Central memory CD4-positive, alpha-beta T cell (primary cell): ENCODE data around the gene SNED1.

Experiments used
- DNase-seq: peaks from one replicate; pipeline ENCODE4 v3.0.0; 2022
- total RNA-seq, 3 experiments: gene quantifications; one replicate each; lab custom pipeline; 2026; lab: John Stamatoyannopoulos, UW

The SNED1 gene
- 0.60 to 29.2 (median 20.5) reads per million in 3 experiments for total RNA-seq

DNA sequence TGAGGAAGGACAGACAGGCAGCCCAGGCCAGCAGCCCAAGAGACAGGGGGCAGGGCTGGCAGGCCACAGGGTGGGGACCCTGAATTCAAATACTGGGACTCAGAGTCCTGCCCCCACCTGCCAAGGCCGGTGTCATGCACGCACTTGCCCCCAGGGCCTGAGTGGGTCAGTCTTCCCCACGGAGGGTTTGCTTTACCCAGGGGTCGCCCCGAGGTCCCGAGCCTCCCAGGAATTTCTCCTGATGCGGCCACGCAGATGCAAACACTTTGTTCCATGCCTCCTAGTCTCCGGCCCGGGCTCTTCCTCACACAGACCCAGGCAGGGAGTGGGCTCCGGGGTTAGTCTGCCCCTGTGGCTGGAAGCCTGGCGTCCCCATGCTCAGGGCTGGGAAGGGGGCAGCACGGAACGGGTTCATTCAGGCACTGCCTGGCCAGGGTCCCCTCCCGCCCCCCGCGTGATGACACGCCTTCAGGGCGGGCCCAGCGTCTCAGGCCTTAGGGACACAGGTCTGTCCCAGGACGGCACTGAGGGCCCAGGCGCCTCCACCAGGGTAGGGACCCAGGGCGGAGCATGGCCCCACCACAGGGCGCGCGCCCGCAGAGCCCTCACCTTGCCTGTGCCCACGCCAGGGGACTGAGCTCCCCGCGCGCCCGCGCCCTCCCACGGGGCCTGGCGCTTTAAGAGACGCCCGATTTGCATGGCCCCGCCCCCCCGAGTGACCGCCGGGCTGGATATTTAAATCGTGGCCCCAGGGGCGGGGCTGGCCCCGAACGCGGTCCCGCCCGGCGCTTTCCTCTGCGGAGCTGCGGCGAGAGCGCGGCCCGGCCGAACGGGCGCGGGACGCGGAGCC, at the start of gene SNED1:
Gene SNED1, plus strand, starts transcription at position 763 of the 850 bp plus-strand sequence. CDS start 220 bp downstream, outside the sequence.
- no peak for DNase-seq

DNA sequence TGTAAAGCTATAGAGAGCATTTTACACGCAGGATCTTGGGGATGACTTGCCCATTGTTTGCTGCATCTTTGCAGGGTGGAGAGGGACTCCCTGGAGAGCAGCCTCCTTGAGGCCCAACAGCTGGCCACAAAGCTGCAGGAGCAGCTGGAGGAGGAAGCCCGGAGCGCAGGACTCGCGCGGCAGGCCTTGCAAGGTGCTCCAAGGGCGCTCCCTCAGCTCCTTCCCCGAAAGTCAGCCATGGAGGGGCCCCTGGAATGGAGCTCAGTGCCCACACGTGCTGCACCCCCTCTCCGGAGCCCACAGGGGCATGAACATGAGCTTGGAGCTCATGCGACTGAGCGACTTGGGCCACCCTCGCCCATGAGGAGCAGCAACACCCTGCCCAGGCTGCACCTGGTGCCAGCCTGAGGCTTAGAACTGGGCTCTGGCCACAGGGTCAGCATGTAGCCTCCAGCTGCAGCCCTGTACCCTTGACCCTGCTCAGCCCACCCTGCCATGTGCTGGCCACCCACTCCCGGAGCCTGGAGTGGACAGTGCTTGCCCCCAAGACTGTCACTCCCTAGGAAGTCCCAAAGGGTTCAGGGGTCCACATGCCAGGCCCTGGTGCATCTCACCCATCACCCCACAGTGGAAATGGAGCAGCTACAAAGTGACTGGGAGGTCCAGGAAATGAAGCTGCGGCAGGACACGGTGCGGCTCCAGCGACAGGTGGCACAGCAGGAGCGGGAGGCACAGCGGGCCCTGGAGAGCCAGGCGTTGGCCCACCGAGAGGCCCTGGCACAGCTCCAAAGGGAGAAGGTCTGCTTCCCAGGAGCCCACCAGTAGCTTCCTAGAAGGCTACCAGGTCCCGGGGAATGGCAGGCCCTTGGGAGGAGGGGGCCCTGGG, 49.3 kb upstream of the SNED1 start:
- no peak for DNase-seq

GRCh38 chr2:240949791-240950705, 48.4 kb upstream of the SNED1 start:
- no peak for DNase-seq

DNA sequence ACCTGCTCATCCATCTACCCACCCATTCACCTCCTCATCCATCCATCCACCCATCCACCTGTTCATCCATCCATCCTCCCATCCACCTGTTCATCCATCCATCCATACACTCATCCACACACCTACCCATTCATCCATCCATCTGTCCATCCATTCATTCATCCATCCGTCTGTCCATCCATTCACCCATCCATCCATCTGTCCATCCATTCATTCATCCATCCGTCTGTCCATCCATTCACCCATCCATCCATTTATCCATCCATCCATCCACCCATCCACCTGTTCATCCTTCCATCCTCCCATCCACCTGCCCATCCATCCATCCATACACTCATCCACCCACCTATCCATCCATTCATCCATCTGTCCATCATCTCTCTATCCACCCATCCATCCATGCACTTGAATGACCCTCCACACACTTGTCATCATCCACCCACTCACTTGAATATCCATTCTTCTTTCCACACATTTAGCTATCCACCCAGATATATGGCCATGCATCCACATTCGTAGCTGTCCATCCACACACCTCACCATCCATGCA, 47.3 kb upstream of the SNED1 start:
- DNase-seq = no peak

DNA sequence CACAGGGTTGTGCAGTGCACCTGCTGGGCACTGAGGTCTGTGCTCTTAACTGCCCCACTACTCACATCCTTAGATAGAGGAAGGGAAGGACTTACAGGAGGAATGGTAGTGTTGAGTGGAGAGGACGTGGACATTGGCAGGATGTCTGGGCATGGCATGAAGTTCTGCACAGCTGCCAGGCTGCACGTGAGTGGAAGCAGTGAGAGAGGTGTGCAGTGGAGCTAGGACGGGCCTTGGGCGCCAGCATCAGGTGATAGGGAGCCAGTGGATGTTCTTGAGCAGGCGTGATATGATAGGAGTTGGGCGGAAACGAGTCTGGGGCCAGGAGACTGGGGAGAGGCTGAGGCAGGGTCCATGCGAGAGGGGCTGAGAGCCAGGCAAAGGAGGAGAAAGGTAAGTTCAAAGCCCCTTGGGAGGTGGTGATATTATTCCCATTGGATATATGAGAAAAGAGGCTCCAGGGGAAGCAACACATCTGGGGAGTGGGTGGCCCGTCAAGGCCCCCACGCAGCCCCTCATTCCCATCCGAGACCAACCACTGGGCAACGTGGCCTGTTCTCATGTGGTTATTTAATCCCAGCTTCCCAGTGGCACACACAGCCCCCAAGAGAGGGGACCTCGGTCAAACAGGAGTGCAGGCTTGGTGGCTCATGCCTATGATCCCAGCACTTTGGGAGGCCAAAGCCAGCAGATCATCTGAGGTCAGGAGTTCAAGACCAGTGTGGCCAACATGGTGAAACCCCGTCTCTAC, 45.7 kb upstream of the SNED1 start:
- no peak for DNase-seq

DNA sequence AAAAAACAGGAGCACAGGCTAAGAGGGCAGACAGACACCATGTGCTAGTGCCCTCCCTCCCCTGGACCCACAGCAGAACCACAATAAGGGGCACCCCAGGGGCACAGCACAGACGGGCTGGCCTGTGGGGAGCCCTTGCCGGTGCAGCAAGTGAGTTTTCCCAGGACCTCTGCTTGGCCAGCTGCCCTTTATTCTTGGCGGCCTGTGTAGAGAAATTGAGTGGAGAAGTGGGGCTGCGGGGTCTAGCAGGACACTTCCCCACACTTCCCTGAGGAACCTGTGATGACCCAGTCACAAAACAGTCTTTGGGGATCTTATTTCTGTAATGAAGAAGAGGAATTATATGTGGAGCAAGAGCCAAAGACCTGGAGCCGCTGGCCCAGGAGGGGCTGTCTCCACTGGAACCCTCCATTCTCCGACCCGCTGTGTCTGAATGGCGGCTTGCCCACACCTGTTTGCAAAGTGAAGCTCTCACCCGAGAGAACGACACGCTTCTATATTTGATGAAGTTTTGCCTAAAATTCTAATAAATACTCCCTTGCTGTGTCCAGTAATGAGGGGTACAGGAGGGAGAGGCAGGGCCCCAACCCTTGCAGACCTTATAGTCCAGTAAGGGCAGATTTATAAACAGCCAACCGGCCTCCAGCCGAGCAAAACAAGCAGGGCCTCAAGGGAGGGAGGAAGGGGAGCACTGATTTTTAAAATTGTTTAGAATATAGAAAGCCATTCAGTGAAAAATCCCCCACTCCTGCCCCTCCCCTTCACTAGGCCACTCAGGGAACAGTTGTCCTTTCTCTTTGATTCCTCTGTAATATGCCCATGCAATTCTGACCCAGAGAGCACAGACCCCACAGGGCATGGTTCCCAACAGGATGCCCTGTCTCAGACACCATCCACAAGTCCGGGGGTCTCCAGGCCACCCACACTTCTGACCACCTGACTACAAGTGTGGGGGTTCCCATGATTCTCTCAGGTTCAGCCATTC, 44.7 kb upstream of the SNED1 start:
- no peak for DNase-seq

DNA sequence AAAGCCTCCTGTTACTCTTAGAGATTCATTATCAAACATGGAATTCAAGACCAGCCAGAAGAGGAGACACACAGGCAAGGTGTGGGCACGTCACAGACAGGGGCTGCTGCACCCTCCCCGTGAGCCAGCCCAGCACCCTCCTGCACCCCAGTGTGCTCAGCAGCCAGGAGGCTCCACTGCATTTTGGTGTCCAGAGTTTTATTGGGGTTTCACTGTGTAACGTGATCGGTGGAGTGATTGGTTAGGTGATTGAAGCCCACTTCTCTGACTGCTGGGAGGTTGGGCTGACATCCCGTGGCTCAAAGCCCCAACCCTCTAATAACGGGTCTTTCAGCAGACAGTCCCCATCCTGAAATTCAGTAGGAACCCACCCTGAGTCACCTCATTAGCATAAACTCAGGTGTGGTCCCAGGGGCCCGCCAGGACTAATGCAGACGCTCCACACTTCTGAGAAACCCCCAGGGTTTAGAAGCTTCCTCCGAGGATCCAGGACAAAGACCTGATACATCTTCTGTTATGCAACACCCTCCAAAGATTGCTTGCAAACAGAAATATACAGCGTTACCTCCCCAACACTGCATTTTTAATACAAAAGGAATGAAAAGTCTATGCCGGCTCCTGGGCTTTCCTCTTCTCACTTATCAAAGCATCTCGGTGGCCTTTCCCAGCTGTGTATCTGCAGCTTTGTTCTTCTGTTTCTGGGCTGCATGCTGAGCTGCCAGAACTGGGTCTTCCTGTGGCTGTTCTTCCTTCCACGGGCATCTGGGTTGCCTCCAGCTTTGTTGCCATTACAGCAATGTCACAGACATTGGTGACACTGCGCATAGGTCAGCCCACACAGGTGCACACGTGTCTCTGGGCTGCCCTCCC, 43.7 kb upstream of the SNED1 start:
- DNase-seq = no peak

DNA sequence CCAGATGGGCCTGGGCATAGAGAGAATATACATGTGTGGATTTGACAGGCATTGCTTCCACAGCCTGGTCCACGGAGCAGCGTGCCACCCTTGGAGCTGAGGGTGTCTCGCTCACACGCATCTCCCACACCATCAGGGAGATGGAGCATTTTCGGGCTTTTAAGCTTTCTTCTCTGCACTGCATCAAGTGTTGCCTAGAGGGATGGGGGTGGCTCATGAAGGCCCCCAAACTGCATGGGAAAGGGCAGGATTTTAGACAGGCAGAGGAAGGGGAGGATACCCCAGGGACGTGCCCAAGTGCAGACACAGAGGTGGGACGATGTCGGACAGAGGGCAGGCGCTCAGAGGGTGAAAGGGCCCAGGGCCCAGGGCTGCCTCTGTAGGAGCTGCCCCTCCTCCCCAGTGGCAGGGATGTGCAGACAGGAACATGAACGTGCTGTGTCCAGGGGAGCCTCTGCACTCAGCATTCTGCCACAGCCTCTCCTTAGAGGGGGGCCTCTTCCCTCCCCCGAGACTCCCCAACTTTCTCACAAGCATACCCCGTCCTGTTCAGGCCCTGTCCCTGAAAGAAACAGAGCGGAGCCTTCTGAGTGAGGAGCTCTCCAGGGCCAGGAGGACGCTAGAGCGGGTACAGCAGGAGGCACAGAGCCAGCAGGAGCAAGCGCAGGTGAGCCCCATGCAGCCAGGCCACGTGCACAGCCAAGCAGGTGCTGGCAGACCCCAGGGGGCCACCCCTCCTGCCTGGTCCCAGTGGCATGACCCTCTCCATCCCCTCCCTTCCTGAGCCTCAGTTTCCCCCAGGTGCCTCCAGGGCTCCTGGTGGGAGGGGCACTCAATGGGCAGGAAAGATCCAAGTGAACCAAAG, 42.9 kb upstream of the SNED1 start:
- DNase-seq = no peak

GRCh38 chr2:240956171-240956934, 42.1 kb upstream of the SNED1 start:
- no peak for DNase-seq

- no peak for DNase-seq
Measured at GRCh38 chr2:240956935-240957655, 41.3 kb upstream of the SNED1 start.

- DNase-seq = no peak
Measured at GRCh38 chr2:240957656-240958365, 40.6 kb upstream of the SNED1 start.

GRCh38 chr2:240958366-240959213, 39.8 kb upstream of the SNED1 start:
- no peak for DNase-seq

DNA sequence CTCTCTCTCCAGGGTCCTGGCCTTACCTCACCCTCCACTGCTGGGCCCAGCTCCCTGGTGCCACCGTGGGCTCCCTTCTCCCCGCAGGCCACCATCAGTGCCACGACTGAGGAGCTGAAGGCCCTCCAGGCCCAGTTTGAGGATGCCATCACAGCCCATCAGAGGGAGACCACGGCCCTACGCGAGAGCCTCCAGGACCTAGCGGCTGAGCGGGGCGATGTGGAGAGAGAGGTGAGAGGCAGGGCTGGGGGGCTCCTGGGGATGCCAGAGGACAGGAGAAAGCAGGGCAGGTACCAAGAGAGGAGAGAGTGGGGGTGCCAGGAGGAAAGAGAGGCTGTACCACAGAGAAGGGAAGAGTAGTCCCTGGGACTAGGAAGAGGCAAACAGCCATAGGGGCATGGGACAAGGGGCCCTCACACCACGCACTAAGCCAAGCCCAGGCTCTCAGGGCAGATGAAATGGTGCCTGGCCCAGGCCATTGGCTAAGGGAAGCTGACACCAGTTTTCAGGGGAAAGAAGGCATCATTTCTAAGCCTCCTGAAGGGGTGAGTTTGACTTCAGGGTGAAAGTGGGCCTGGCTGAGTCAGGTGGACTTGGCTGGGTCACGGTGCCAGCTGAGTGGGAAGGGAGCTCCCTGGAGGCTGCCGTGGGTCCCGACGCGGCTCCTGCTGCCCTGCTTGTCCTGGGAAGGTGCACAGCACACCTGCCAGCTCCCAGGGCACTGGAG, 39.0 kb upstream of the SNED1 start:
- no peak for DNase-seq

- DNase-seq = no peak
Measured at GRCh38 chr2:240959941-240960308, 38.5 kb upstream of the SNED1 start.
